ENCODE measurements around the gene CHST7. TPM values are rescaled to one million over a fixed set of nuclear protein-coding genes. Genes with fewer than 3 reads are reported as not detected.
"Not testable (repeated sequence)": the region's sequence is repeated elsewhere in the genome, so short reads cannot be mapped to it uniquely, and the experiment has no call there.

Gene CHST7
- total and polyA plus RNA-seq, 2 of the 8 experiments (the other 6 are each of a cell fraction or from before 2014, with no cell fraction given): 7.9 to 14.1 TPM

GRCh38 chrX:46529740-46530403, 43.7 kb upstream of the CHST7 start:
- POLR2A ChIA-PET (ENCODE audit: partially characterized antibody); H2BK20ac ChIP-seq (ENCODE audit: low read length); H3K4me2 ChIP-seq (ENCODE audit: insufficient read depth in 1 of 2, low read depth in 2 of 2, low read length in 2 of 2); H3K9ac ChIP-seq (replicated peaks in 1 of 4; ENCODE audit: extremely low read depth in 1 of 4, low read depth in 3 of 4, low read length in 3 of 4); CTCF ChIA-PET (ENCODE audit: partially characterized antibody); H2BK12ac ChIP-seq (ENCODE audit: low read depth, low read length); H3K79me1 ChIP-seq (ENCODE audit: low read depth, low read length); H3K23ac ChIP-seq (ENCODE audit: insufficient read length); H4K8ac ChIP-seq (ENCODE audit: extremely low read depth, insufficient read depth, low read length); H3K27ac ChIP-seq (ENCODE audit: low read depth, low read length); H4K20me1 ChIP-seq (replicated peaks in 1 of 2; ENCODE audit: control insufficient read depth in 1 of 2, insufficient read depth in 2 of 2, low read length in 2 of 2); H2BK15ac ChIP-seq (ENCODE audit: low read length); H2BK120ac ChIP-seq (replicated peaks; ENCODE audit: low read depth, low read length); H2AFZ ChIP-seq (ENCODE audit: low read length); H2AK5ac ChIP-seq (ENCODE audit: low read depth, low read length); H3K27me3 ChIP-seq (replicated peaks in 1 of 4; ENCODE audit: control insufficient read depth in 3 of 4, extremely low read depth in 1 of 4, insufficient read depth in 3 of 4, low read length in 3 of 4); H3K4ac ChIP-seq (replicated peaks; ENCODE audit: insufficient read length, low read depth, low read length); H3K4me1 ChIP-seq (replicated peaks in 1 of 4; ENCODE audit: control insufficient read depth in 3 of 4, insufficient read depth in 4 of 4, low read length in 3 of 4); H3K9me3 ChIP-seq (ENCODE audit: insufficient read depth in 2 of 2, low read depth in 1 of 2, low read length in 1 of 2); H4K5ac ChIP-seq (ENCODE audit: insufficient read length, low read depth, low read length); H3K18ac ChIP-seq (ENCODE audit: extremely low read depth, low read length); H3K36me3 ChIP-seq (ENCODE audit: control insufficient read depth in 2 of 4, insufficient read depth in 4 of 4, low read length in 3 of 4); H3K14ac ChIP-seq (ENCODE audit: insufficient read length); H2BK5ac ChIP-seq (ENCODE audit: low read depth, low read length); H3K4me3 ChIP-seq (ENCODE audit: extremely low read depth in 1 of 4, insufficient read depth in 2 of 4, low read depth in 3 of 4, low read length in 4 of 4); H4K91ac ChIP-seq (replicated peaks; ENCODE audit: insufficient read length, low read length); H3K23me2 ChIP-seq (ENCODE audit: low read depth, low read length); H3K56ac ChIP-seq (replicated peaks; ENCODE audit: insufficient read length, low read depth, low read length); DNase-seq (ENCODE audit: low read depth in 1 of 2, low spot score in 2 of 2); H3K79me2 ChIP-seq (ENCODE audit: control insufficient read depth in 1 of 2, insufficient read depth in 2 of 2, low read length in 2 of 2): not testable (repeated sequence)
- WGBS, 2 experiments (ENCODE audit: extremely low coverage in 1 of 2, insufficient coverage in 1 of 2, insufficient read length in 1 of 2, insufficient replicate concordance in 2 of 2, low coverage in 1 of 2, low lambda C conversion rate in 2 of 2, missing lambda C conversion rate in 1 of 2): 89% methylated on average over 8 of the region's 12 CpGs; no CpG with 5 or more reads in 1 of the 2 experiments
- FAIRE-seq: peak; percentile 58

DNA sequence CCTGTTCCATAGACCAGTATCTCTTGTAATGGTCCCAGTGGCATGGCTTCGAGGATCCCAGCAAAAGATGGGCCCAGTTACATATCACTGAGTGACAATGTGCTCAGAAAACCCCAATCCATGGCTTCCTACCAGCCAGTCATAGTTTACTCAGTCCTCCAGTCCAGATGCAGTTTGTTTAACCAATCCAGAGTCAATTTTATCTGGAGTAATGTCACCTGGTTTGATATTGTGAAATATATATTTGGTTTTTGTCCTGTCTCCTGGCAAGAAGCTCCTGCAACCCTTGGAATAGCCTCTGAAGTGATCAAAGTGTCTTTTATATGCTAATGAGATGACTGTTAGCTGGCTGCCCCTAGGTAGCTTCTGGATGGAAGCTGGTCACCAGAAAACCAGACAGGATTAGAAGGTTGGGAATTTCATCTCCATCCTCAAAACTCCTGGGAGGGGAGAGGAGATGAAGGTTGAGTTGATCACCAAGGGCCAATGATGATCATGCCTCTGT, 43.1 kb upstream of the CHST7 start:
- H3K36me3 ChIP-seq (ENCODE audit: control insufficient read depth in 2 of 4, insufficient read depth in 4 of 4, low read length in 3 of 4); H3K56ac ChIP-seq (replicated peaks; ENCODE audit: insufficient read length, low read depth, low read length); H2BK20ac ChIP-seq (ENCODE audit: low read length); H3K4ac ChIP-seq (replicated peaks; ENCODE audit: insufficient read length, low read depth, low read length); H2BK5ac ChIP-seq (ENCODE audit: low read depth, low read length); H3K4me2 ChIP-seq (ENCODE audit: insufficient read depth in 1 of 2, low read depth in 2 of 2, low read length in 2 of 2); H3K79me2 ChIP-seq (ENCODE audit: control insufficient read depth in 1 of 2, insufficient read depth in 2 of 2, low read length in 2 of 2); H3K9me3 ChIP-seq (ENCODE audit: insufficient read depth in 2 of 2, low read depth in 1 of 2, low read length in 1 of 2); H3K27me3 ChIP-seq (replicated peaks in 1 of 4; ENCODE audit: control insufficient read depth in 3 of 4, extremely low read depth in 1 of 4, insufficient read depth in 3 of 4, low read length in 3 of 4); H4K8ac ChIP-seq (ENCODE audit: extremely low read depth, insufficient read depth, low read length); H2BK120ac ChIP-seq (replicated peaks; ENCODE audit: low read depth, low read length); H2BK15ac ChIP-seq (ENCODE audit: low read length); H3K4me3 ChIP-seq (ENCODE audit: extremely low read depth in 1 of 4, insufficient read depth in 2 of 4, low read depth in 3 of 4, low read length in 4 of 4); CTCF ChIA-PET (ENCODE audit: partially characterized antibody); H4K91ac ChIP-seq (replicated peaks; ENCODE audit: insufficient read length, low read length); H2BK12ac ChIP-seq (ENCODE audit: low read depth, low read length); H4K5ac ChIP-seq (ENCODE audit: insufficient read length, low read depth, low read length); H2AK5ac ChIP-seq (ENCODE audit: low read depth, low read length); H3K9ac ChIP-seq (replicated peaks in 1 of 4; ENCODE audit: extremely low read depth in 1 of 4, low read depth in 3 of 4, low read length in 3 of 4); H3K14ac ChIP-seq (ENCODE audit: insufficient read length); FAIRE-seq; H3K23me2 ChIP-seq (ENCODE audit: low read depth, low read length); H3K79me1 ChIP-seq (ENCODE audit: low read depth, low read length); H3K23ac ChIP-seq (ENCODE audit: insufficient read length); H3K18ac ChIP-seq (ENCODE audit: extremely low read depth, low read length); H4K20me1 ChIP-seq (replicated peaks in 1 of 2; ENCODE audit: control insufficient read depth in 1 of 2, insufficient read depth in 2 of 2, low read length in 2 of 2); DNase-seq (ENCODE audit: low read depth in 1 of 2, low spot score in 2 of 2); H3K27ac ChIP-seq (ENCODE audit: low read depth, low read length); H3K4me1 ChIP-seq (replicated peaks in 1 of 4; ENCODE audit: control insufficient read depth in 3 of 4, insufficient read depth in 4 of 4, low read length in 3 of 4); H2AFZ ChIP-seq (ENCODE audit: low read length); POLR2A ChIA-PET (ENCODE audit: partially characterized antibody): not testable (repeated sequence)
- WGBS, 2 experiments (ENCODE audit: extremely low coverage in 1 of 2, insufficient coverage in 1 of 2, insufficient read length in 1 of 2, insufficient replicate concordance in 2 of 2, low coverage in 1 of 2, low lambda C conversion rate in 2 of 2, missing lambda C conversion rate in 1 of 2): 88% methylated on average over 1 of the region's 1 CpG; no CpG with 5 or more reads in 1 of the 2 experiments

Measured in H1 (cell line).